Measurements from ENCODE around the gene EHMT1. TPM values are rescaled to one million over a fixed set of nuclear protein-coding genes. Genes with fewer than 3 reads are reported as not detected.
"Not testable (repeated sequence)": the region's sequence is repeated elsewhere in the genome, so short reads cannot be mapped to it uniquely, and the experiment has no call there.

Gene EHMT1
- total RNA-seq, 1 donor from 2014 or later = 52.3 TPM

DNA sequence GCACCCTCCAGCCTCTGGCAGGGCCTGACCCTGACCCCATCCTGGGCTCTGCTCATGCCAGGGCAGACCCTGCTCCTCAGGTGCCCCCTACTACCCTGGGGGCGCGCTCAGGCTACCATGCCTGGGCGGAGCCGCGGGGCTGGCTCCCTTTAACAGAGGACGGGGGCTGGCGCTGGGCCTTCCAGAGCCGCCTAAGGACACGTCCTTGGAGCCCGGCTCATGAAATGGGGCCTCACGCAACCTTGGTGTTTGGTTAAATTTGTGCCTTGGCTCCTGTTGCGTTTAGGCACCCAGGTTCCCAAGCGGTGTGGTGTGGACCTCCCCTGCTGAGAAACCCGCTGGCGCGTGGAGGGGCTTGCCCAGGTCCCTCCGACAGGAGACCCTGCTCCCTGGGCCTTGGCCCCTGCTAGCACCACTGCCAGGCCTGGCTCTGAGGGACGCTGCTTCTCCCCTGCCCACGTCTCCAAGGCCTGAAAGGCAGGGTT is 3.4 kb upstream of the EHMT1 start:
- no peak for DNase-seq

DNA sequence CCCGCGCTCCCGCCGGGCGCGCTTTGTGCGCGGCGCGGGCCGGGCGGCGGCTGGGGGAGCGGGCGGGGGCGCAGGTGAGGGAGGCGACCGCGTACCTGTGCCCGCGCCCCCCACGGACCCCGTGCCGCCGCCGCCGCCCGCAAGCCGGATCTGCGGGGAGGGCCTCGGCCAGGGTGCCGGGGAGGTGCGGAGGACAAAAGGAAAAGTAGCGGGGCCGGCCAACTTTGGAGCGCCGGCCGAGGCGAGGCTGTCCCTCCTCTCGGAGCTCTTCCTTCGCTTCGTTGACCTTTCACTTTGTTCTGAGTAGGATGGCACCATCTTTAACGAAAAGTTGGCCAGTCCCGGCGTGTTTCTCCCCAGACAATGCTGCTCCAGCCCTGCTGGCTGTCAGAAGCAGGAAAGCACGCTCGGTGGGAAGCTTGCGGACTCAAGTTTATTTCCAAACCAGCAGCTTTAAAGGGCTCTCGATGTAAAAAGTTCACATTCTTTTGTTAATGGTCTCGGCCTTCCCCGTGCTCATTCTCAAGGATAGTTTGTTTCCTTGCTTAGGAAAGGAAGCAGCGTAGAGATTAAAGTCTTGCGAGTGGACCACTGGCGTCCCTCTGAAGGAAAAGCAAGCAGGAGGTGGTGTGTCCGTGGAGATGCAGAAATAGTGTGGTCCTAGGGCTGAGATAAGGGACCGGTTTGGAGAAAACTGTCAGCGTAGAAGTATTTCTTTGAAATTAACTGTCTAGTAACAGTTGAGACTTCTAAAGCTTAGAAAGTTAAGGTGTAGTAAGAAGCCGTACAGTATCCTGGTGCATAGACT is 639 bp downstream of the EHMT1 start:
- peak; percentile 24 for DNase-seq

DNA sequence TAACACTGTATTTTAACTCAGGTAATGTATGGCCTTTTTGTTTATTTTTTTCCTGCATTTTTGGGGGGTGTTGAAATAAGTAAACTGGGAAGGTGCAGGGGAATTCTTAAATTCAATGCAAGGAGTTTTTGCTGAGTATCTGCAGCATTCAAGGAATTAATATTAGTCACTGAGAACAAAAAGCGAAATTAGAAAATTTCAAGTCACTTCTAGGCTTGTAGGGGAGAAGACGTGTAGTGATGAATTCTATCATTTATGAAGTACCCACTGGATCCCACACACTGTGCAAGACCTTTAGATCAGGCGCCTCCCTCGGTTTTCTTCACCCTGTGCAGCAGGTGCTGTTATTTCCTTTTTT is 1.2 kb downstream of the EHMT1 start:
- no peak for DNase-seq

DNA sequence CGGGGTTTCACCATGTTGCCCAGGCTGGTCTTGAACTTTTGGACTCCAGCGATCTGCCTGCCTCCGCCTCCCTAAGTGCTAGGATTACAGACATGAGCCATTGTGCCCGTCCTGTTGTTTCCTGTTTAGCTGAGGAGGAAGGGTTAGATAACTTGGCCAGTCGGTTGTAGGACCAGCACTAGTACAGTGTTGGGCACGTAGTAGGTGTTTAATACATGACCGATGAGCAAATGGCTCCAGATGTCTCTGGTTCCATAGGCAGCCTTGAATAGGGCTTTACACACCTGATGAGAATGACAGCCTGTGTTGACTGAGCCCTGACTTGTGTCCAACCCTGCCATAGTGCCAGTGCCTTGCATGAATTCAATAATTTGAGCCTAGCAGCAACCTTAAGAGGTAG is 1.8 kb downstream of the EHMT1 start:
- no peak for DNase-seq

DNA sequence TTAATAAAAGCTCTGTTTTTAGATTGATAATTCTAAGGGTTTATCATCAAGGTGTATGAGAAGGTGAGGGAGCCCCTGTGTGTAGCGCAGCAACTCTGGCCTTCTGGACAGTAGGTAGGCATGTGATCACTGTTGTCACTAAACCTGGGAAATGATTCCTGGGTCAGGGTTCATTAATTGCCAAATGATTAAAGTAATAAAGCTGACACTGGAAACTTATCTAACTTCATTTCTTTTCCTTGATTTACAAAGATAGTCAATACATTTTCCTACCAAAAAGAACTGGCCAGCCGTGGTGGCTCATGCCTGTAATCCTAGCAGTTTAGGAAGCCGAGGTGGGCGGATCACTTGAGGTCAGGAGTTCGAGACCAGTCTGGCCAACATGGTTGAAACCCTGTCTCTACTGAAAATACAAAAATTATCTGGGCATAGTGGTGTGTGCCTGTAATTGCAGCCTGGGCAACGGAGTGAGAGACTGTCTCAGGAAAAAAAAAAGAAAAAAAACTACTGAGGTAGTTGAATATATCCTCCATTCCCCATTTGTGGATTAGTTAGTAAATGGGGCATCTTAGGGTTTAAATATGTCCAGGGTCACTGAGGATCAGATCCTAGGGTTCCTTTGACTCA is 2.4 kb downstream of the EHMT1 start:
- no peak for DNase-seq

DNA sequence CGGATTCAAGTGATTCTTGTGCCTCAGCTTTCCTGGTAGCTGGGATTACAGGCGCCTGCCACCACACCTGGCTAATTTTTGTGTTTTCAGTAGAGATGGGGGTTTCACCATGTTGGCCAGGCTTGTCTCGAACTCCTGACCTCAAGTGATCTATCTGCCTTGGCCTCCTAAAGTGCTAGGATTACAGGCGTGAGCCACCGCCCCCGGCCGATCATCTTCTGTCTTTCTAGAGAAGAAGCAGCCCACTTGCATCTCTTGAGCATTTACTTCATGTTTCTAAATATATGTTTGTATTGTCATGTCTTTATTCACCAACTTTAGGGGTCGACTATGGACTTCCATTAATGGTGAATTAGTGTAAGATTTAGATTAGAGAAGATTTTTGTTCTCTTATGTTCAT is 3.4 kb downstream of the EHMT1 start:
- DNase-seq = not testable (repeated sequence)

DNA sequence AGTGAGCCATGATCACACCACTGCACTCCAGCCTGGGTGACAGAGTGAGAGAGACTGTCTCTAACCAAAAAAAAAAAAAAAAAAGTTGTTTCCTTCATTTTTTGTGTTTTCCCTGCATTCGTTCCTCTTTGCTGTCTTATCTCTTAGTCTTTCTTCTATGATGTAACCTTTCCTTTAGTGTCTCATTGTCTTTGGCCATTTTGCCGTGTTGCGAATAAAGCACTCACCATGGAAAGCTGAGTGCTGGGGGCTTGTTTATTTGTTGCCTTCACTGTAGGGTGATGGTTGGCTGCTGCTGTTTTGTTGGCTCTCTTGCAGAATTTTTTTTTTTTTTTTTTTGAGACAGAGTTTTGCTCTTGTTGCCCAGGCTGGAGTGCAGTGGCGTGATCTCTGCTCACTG is 7.7 kb downstream of the EHMT1 start:
- no peak for DNase-seq

DNA sequence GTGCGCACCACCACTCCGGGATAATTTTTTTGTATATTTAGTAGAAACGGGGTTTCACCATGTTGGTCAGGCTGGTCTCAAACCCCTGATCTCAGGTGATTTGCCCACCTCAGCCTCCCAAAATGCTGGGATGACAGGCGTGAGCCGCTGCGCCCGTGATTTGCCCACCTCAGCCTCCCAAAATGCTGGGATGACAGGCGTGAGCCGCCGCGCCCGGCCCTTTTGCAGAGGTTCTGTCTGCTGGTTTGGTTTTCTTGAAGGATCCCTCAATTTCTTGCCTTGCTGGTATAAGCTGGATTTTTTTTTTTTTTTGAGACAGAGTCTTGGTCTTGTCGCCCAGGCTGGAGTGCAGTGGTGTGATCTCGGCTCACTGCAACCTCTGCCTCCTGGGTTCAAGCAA is 8.6 kb downstream of the EHMT1 start:
- not testable (repeated sequence) for DNase-seq

DNA sequence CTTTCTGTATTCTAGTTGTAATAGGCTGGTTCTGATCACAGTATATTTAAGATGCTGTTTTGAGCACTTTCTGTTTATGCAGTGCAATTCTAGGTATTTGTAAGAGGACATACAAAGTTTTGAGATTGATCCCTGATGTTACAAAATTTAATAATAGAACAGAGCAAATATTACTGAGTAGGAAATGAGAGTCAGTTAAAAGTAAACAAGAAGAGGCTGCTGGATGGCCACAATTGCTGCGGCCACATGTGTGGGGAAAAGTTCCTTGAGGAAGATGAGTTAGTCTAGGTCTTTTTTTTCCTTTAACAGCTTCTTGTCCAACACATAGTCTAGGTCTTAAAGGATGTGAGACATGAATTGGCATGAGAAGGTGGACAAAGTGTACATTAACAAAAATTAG is 11.3 kb downstream of the EHMT1 start:
- DNase-seq = no peak

DNA sequence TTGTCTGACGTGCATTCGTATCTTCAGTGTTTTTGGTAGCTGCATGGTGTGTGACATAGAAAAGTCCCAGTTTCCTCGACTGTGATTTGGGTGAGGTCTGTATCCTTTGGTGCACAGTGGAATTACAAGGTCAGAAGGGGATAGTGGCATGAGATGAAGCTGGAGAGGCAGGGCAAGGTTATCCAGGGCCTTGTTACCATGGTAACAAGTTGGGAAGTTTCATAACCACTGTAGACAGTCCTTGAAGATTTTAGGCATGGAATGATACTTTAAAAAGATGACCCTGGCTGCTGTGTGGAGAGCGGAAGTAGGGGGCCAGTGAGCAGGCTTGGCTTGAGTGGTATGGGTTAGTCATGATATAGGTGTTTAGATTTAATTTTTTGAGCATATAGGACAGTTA is 11.9 kb downstream of the EHMT1 start:
- no peak for DNase-seq

DNA sequence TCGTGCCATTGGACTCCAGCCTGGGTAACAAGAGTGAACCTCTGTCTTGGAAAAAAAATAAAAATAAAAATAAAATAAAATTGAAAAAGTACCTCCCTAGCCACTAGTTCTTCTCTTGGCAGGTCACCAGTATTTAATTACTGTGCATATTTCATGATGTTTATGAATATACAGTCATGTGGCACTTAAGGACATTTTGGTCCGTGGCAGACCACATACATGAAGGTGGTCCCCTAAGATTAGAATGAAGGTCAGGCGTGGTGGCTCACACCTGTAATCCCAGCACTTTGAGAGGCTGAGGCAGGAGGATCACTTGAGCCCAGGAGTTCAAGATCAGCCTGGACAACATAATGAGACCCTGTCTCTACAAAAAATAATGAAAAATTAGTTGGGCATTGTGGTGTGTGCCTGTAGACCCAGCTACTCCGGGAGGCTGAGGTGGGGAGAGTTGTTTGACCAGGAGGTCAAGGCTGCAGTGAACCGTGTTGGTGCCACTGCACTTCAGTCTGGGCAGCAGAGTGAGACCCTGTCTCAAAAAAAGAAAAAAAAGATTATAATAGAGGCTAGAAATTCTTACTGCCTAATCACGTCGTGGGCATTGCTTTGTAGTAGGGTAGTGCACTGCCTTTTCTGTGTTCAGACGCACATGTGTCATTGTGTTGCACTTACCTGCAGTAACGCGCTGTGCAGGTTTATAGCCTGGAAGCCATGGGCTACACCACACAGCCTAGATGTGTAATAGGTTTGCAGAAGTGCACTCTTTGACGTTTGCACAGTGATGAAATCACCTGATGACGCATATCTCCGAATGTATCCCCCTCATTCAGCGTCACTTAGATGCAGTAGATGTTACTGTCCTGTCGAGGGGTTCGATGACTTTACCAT is 12.8 kb downstream of the EHMT1 start:
- DNase-seq = no peak

DNA sequence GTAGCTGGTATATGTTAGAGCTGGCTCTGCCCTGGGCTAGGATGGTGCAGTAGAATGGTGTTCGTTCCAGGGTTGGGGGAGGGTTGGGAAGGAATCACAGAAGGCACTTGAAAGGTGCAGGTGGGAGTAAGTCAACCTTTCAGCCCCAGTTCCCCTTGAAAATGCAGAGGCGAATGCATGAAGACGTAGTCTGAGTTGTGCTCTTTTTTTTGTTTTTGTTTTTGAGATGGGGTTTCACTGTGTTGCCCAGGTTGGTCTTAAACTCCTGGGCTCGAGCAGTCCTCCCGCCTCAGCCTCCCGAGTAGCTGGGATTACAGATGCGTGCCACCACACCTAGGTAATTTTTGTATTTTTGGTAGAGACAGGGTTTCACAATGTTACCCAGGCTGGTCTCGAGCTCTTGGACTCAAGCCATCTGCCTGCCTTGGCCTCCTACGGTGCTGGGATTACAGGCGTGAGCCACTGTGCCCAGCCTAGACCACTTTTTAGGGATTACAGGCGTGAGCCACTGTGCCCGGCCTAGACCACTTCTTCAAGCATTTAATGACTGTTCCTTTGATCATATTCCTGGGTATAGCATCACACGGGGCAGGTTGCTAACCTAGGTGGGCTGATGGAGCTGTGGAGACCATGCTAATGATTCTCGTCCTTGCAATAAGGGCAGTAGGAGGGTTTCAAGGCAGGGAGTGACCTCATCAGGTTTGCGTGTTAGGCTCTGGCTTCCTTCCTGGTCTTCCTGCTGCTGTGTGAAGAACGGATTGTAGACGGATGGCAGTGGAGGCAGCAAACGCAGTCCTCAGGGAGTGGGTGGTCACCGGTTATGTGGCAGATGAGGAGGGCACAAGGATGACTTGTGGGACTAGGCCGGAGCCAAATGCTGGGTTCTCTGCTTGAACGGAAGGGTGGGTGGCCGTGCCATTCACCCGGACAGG is 13.7 kb downstream of the EHMT1 start:
- DNase-seq = no peak

DNA sequence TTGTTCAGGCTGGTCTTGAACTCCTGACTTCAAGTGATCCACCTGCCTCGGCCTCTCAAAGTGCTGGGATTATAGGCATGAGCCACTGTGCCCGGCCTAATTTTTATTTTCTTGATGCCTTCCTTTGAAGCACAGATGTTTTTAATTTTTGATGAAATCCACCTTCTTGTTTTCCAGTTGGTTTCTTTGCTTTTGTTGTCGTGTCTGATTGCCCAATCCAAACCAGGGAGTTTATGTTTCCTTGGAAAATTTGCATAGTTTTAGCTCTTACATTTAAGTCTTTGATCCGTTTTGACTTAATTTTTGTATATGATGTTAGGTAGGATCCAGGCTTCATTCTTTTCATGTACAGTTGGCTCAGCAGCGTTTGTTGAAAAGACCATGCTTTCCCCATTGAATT is 15.2 kb downstream of the EHMT1 start:
- DNase-seq = no peak

DNA sequence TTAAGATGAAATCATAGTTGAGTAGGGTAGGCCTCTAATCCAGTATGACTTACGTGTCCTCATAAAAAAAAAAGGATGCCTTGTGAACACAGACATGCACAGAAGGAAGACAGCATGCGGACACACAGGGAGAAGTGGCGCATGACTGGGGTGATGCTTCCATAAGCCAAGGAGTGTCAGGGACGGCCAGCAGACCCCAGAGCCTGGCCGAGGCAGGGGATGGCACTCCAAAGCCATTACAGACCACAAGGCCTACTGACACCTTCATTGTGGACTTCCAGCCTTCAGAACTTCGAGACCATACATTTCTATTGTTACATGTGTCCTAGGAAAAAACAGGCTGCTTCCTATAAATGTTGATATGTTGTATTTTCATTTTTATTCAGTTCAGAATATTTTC is 19.9 kb downstream of the EHMT1 start:
- no peak for DNase-seq

DNA sequence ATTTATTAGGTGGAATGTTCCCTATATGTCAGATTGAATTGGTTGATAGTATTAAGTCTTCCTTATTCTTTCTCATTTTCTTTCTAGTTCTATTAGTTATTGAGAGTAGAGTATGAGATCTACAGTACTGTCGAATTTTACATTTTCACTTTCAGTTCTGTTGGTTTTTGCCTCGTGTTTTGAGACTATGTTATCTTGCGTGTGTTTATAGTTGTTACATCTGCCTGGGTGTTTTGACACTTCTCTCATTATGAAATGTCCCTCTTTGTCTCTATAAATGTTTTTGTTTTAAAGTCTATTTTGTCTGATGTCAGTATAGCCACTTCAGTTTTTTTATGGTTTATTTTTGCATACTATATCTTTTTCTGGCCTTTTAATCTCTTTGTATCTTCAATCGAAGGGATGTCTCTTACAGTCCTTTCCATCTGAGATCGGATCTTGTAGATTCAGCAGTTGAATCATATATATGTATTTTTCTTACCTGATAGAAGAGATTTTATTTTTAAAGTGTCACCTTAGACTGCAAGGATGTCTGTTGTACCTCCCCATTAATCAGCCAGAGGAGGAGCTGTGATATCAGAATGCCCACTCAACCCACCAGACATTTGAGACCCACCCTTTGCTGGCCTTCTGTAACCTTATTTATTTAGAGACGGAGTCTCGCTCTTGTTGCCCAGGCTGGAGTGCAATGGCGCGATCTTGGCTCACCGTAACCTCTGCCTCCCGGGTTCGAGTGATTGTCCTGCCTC is 20.7 kb downstream of the EHMT1 start:
- DNase-seq = no peak

DNA sequence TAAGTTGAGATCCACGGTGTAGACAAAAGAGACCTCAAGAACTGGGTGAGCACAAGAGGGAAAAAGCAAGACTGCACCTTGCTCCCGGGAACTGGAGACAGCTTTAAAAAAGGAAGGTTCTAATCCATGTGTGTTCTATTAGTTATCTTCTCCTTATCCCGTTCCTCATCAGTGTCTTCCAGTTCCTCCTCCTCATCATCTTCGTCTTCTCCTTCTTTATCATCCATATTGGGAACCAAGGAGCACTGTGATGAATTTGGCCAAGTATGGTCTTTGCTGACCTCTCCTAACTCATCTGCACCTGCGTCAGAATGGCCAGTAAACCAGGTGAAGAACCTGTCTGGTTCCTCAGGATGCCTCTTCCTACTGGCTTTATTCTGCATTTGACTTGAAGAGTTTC is 22.1 kb downstream of the EHMT1 start:
- no peak for DNase-seq

DNA sequence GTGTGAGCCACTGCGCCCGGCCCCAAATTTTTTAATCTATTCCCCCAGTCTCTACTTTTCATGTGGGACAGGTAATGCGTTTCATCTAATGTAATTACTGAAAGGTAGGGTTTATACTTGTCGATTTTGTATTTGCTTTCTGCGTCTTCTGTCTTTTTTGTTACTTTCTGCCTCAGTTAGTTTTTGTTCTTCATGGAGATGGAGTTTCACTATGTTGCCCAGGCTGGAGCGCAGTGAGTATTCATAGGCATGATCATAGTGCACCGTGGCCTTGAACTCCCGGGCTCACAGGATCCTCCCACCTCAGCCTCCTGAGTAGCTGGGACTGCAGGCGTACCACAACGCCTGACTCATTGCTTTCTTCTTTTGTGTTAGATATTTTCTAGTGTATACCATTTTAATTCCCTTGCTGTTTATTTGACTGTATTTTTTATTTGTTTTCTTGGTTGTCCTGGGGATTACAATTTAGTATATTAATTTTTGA is 23.4 kb downstream of the EHMT1 start:
- DNase-seq = no peak

DNA sequence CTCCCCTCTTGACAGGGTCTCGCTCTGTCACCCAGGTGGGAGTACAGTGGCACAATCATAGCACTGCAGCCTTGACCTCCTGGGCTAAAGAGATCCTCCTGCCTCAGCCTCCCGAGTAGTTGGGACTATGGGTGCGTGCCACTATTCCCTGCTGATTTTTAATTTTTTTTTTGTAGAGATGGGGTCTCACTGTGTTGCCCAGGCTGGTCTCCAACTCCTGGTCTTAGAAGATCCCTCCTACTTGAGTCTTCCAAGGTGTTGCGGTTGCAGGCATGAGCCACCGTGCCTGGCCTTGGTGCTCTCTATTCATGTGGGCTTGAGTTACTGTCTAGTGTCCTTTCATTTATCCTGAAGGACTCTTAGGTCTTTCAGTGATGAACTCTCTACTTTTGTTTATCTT is 24.1 kb downstream of the EHMT1 start:
- DNase-seq = no peak

DNA sequence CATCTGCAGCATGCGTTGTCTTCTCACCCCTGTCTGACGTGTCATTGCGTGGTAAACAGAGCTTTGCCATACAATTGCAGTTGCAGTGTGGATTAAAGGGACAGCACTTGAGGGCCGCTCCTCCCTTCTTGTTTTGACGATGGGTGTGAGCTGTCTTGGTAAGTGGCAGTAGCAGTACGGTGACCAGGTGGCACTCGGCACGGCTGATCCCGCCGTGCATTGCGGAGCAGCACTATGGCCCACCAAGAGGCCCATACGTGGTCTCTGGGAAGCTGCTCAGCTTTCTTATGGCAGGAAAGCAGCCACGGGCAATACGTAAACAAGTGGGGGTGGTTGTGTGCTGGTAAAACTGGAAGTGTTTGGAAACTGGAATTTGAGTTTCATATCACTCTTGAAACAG is 25.1 kb downstream of the EHMT1 start:
- no peak for DNase-seq

DNA sequence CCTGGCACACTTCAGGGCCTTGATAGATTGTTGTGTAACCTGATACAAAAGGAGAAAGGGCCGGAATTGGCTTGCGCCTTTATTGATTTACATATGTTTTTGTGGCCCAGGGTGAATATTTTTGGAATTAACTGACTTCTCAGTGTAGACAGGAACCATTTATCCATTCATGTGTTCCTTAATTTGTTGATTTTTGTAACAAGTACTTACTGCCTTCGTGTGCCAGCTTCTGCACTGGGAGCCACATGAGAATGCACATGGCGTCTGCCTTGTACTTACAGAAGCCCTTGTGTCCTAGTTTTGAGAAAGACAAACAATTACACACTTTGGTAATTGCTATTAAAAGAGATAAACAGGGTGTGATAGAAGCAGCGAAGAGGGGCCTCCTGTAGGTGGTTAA is 26.4 kb downstream of the EHMT1 start:
- no peak for DNase-seq

DNA sequence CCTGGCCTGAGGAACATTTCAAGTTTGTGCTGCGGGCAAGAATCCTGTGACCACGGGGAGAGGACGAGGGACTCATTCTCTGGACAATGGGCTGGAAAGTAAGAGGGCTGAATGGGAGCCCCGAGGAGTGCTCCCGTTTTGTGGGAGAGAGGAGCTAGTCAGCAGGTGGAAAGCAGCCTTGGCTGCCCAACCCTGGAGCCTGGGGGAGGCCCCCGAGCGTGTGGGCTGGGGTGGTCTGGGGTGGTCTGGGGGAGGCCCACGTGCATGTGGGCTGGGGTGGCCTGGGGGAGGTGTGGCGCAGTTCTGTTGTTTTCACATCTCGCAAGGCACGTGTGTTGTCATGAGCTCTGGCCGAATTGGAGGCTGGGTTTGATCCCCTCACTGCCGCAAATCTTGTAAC is 27.5 kb downstream of the EHMT1 start:
- DNase-seq = no peak
